Hepatocyte (in vitro differentiated cells): ENCODE data around the gene NEUROD2. TPM values are rescaled to one million over a fixed set of nuclear protein-coding genes. Genes with fewer than 3 reads are reported as not detected.

Experiments used
- DNase-seq: peaks from one replicate; pipeline ENCODE4 v3.0.0-alpha.2; 2016; ENCODE audit warnings: low spot score
- H2AFZ ChIP-seq: fragments of 200-600 bp; sonication (generic); 2 replicates; pipeline ENCODE4 v1.6.0; 2016; ENCODE audit warnings: antibody characterized with exemption, mild to moderate bottlenecking
- H3K27ac ChIP-seq: fragments of 200-600 bp; sonication (generic); 2 replicates; pipeline ENCODE4 v1.5.1; 2016; ENCODE audit warnings: mild to moderate bottlenecking
- H3K27me3 ChIP-seq: fragments of 200-600 bp; sonication (generic); 2 replicates; pipeline ENCODE4 v1.6.1; 2016
- H3K36me3 ChIP-seq: fragments of 200-600 bp; sonication (generic); replicated peaks from 2 replicates; pipeline ENCODE4 v1.5.1; 2016; ENCODE audit warnings: low read depth; ENCODE audit not compliant: insufficient read depth
- H3K4me1 ChIP-seq: fragments of 200-600 bp; sonication (generic); 2 replicates; pipeline ENCODE4 v1.5.1; 2016; ENCODE audit warnings: mild to moderate bottlenecking, moderate library complexity; ENCODE audit not compliant: insufficient read depth
- H3K4me2 ChIP-seq: fragments of 200-600 bp; sonication (generic); 2 replicates; pipeline ENCODE4 v1.6.0; 2016
- H3K4me3 ChIP-seq: fragments of 200-600 bp; sonication (generic); 2 replicates; pipeline ENCODE4 v1.5.1; 2016; ENCODE audit warnings: mild to moderate bottlenecking
- H3K79me2 ChIP-seq: fragments of 200-600 bp; sonication (generic); 2 replicates; pipeline ENCODE4 v1.6.0; 2017; ENCODE audit warnings: mild to moderate bottlenecking
- H3K9me2 ChIP-seq: fragments of 200-600 bp; sonication (generic); replicated peaks from 2 replicates; pipeline ENCODE4 v1.6.0; 2017; ENCODE audit warnings: mild to moderate bottlenecking; ENCODE audit not compliant: insufficient read depth
- H3K9me3 ChIP-seq: fragments of 200-600 bp; sonication (generic); 2 replicates; pipeline ENCODE4 v1.5.1; 2016; ENCODE audit warnings: low read depth, mild to moderate bottlenecking
- H4K20me1 ChIP-seq: fragments of 200-600 bp; sonication (generic); 2 replicates; pipeline ENCODE4 v1.6.0; 2016; ENCODE audit warnings: mild to moderate bottlenecking; ENCODE audit not compliant: insufficient read depth, poor library complexity, severe bottlenecking
- CTCF ChIP-seq: fragments of 200-600 bp; sonication (generic); IDR thresholded peaks from 2 replicates; pipeline ENCODE4 v1.5.1; 2016; ENCODE audit warnings: antibody characterized with exemption, mild to moderate bottlenecking; ENCODE audit not compliant: poor library complexity
- EZH2 ChIP-seq: fragments of 200-600 bp; sonication (generic); IDR thresholded peaks from 2 replicates; pipeline ENCODE4 v1.6.1; 2016; ENCODE audit warnings: antibody characterized with exemption, mild to moderate bottlenecking, borderline replicate concordance
- EZH2phosphoT487 ChIP-seq: fragments of 200-600 bp; sonication (generic); IDR thresholded peaks from one replicate; pipeline ENCODE4 v1.6.1; 2018; ENCODE audit warnings: antibody characterized with exemption, mild to moderate bottlenecking, low read depth, moderate library complexity; ENCODE audit not compliant: unreplicated experiment, severe bottlenecking
- WGBS: methylation state at CpG from one replicate; pipeline ENCODE4 v1.1.6; 2016; ENCODE audit warnings: low lambda C conversion rate; ENCODE audit errors: missing lambda C conversion rate; 5-methylcytosine and 5-hydroxymethylcytosine counted together
- polyA plus RNA-seq: library from polyadenylated mRNA; unstranded; fragments of >200 nt; fragmentation: Nextera tagmentation; extraction: Ambion mirVana; gene quantifications from 2 replicates; pipeline ENCODE4 v1.2.1, GENCODE V29; 2016
- total RNA-seq: library from RNA; depleted of rRNA; stranded (reverse); fragments of >200 nt; gene quantifications from 2 replicates; pipeline ENCODE4 v1.2.3, GENCODE V29; 2014

NEUROD2 gene
- total and polyA plus RNA-seq, 2 experiments from 2014 or later: not detected

- TF ChIP-seq EZH2: peak; percentile 19
- no peak for TF ChIP-seq EZH2phosphoT487
- TF ChIP-seq CTCF: no peak
- no peak overlapping the region for H3K4me2 ChIP-seq
- 13% methylated on average over 12 of the region's 12 CpGs for WGBS
Observed at GRCh38 chr17:39601758-39602532, 5.8 kb downstream of the NEUROD2 start.

GRCh38 chr17:39600997-39601597 is 6.6 kb downstream of the NEUROD2 start:
- no peak overlapping the region for H3K4me2 ChIP-seq
- 4% methylated on average over 21 of the region's 21 CpGs for WGBS

More at GRCh38 chr17:39601758-39602532, 5.8 kb downstream of the NEUROD2 start:
- Histone ChIP-seq H3K9me2 (no peaks in the 10 kb centered on the region), H3K4me3 (no peak overlapping the region), H4K20me1 (no peaks in the 10 kb centered on the region), H3K27me3 (peaks cover 100% of the 10 kb centered on the region), H3K9me3 (no peaks in the 10 kb centered on the region), H3K27ac (no peak overlapping the region), H2AFZ (no peak overlapping the region), H3K4me1 (peaks cover 11% of the 10 kb centered on the region), H3K79me2 (no peaks in the 10 kb centered on the region), H3K36me3 (no peaks in the 10 kb centered on the region)
- no peak for DNase-seq

GRCh38 chr17:39600288-39600996 is 7.3 kb downstream of the NEUROD2 start:
- Histone ChIP-seq H2AFZ (no peak overlapping the region), H3K4me2 (no peak overlapping the region), H3K27me3 (peaks cover 100% of the 10 kb centered on the region), H3K36me3 (no peaks in the 10 kb centered on the region), H3K4me1 (no peaks in the 10 kb centered on the region), H3K27ac (no peak overlapping the region), H3K79me2 (no peaks in the 10 kb centered on the region), H3K9me2 (no peaks in the 10 kb centered on the region), H4K20me1 (no peaks in the 10 kb centered on the region), H3K9me3 (no peaks in the 10 kb centered on the region), H3K4me3 (no peak overlapping the region)
- DNase-seq: no peak
- no peak for TF ChIP-seq CTCF
- no peak for TF ChIP-seq EZH2phosphoT487
- TF ChIP-seq EZH2: no peak
- WGBS: 10% methylated on average over 13 of the region's 13 CpGs

More at GRCh38 chr17:39600997-39601597, 6.6 kb downstream of the NEUROD2 start:
- peak; percentile 46 for TF ChIP-seq EZH2
- TF ChIP-seq CTCF: no peak
- peak; percentile 44 for TF ChIP-seq EZH2phosphoT487
- H3K4me3 ChIP-seq: no peak overlapping the region
- no peaks in the 10 kb centered on the region for H3K9me2 ChIP-seq
- DNase-seq: no peak
- no peaks in the 10 kb centered on the region for H3K9me3 ChIP-seq
- H2AFZ ChIP-seq: no peak overlapping the region
- H3K36me3 ChIP-seq: no peaks in the 10 kb centered on the region
- no peaks in the 10 kb centered on the region for H4K20me1 ChIP-seq
- H3K27ac ChIP-seq: no peak overlapping the region
- H3K4me1 ChIP-seq: peaks cover 4% of the 10 kb centered on the region
- H3K79me2 ChIP-seq: no peaks in the 10 kb centered on the region
- H3K27me3 ChIP-seq: peaks cover 100% of the 10 kb centered on the region
